Heart left ventricle (tissue), 13 donors: ENCODE measurements around the gene CHD9.

Source experiments
- POLR2A ChIP-seq, 2 donors: fragments of 450-650 bp; IDR thresholded peaks; one replicate each; pipeline ENCODE4 v1.6.1; 2017; ENCODE audit warnings: antibody characterized with exemption in 2 of 2, mild to moderate bottlenecking in 2 of 2, moderate library complexity in 2 of 2
- TF ChIP-seq, protein P1 (sequence below), 12 donors: fragments of 200-600 bp; sonication (generic) in 4 of 12; IDR thresholded peaks; one replicate each; pipeline versions ENCODE4 v1.5.0 to v1.8.0; 2018 to 2022; ENCODE audit warnings: antibody characterized with exemption in 12 of 12, mild to moderate bottlenecking in 5 of 12
- donor health status: ischemic (EF 13 %, LVEDD 7.1; RV severe dilation, severe dysfunction).
- donor health status: DM: no; HTN: yes; CAD: no.
- donor health status: DM: no; HTN: no; CAD: no.
- donor health status: ischemic (EF 25% LVEDD 6.9; RV normal size, moderate dysfunction).
- donor health status: ischemic (EF 25% LVEDD 5.7; RV mildly dilated, moderate dysfunction).
- donor health status: ischemic (EF 35%, LVEDD 5.7; RV mildly dilated, moderate dysfunction).
- donor health status: nonischemic (EF 11% LVEDD 7.7; RV severe dilation, severe dysfunction).
- donor health status: DM: yes; HTN: yes; CAD: no.
- donor health status: PGD.
- donor health status: ischemic (EF 29% LVEDD 5.4; RV normal size, mild dysfunction).
- donor health status: nonischemic (EF 23%, LVEDD 6.1; RV moderate dilation, normal function).

GRCh38 chr16:53142823-53143568 lies 88.2 kb downstream of the CHD9 start:
- TF ChIP-seq POLR2A (IDR thresholded peaks at IDR 0.05), result no peak
- TF ChIP-seq, protein P1, sequence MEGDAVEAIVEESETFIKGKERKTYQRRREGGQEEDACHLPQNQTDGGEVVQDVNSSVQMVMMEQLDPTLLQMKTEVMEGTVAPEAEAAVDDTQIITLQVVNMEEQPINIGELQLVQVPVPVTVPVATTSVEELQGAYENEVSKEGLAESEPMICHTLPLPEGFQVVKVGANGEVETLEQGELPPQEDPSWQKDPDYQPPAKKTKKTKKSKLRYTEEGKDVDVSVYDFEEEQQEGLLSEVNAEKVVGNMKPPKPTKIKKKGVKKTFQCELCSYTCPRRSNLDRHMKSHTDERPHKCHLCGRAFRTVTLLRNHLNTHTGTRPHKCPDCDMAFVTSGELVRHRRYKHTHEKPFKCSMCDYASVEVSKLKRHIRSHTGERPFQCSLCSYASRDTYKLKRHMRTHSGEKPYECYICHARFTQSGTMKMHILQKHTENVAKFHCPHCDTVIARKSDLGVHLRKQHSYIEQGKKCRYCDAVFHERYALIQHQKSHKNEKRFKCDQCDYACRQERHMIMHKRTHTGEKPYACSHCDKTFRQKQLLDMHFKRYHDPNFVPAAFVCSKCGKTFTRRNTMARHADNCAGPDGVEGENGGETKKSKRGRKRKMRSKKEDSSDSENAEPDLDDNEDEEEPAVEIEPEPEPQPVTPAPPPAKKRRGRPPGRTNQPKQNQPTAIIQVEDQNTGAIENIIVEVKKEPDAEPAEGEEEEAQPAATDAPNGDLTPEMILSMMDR (IDR thresholded peaks at IDR 0.05), result no peak
